Mesenchymal stem cell (in vitro differentiated cells and primary cell): ENCODE results near the gene CMC1.

Experiments used
- DNase-seq: peaks from one replicate; pipeline ENCODE4 v3.0.0-alpha.2; 2013
- H2AFZ ChIP-seq: one replicate; pipeline ENCODE4 v1.6.1; 2013; ENCODE audit warnings: low read depth, mild to moderate bottlenecking, control low read depth, inconsistent platforms, low read length, moderate library complexity
- H2AK5ac ChIP-seq: 2 replicates; pipeline ENCODE4 v1.6.1; 2013; ENCODE audit warnings: low read length, moderate library complexity, mild to moderate bottlenecking, inconsistent platforms; ENCODE audit not compliant: severe bottlenecking
- H2BK120ac ChIP-seq: one replicate; pipeline ENCODE4 v1.6.1; 2013; ENCODE audit warnings: low read depth, mild to moderate bottlenecking, inconsistent platforms, low read length, moderate library complexity
- H2BK12ac ChIP-seq, 2 experiments: one replicate each; pipeline ENCODE4 v1.6.1; 2013; ENCODE audit warnings: inconsistent platforms in 2 of 2, low read length in 2 of 2, mild to moderate bottlenecking in 2 of 2, moderate library complexity in 2 of 2, control low read depth in 1 of 2
- H2BK15ac ChIP-seq: one replicate; pipeline ENCODE4 v1.6.1; 2013; ENCODE audit warnings: mild to moderate bottlenecking, low read depth, inconsistent platforms; ENCODE audit not compliant: poor library complexity, severe bottlenecking
- H2BK5ac ChIP-seq: 2 replicates; pipeline ENCODE4 v1.6.1; 2013; ENCODE audit warnings: low read depth, mild to moderate bottlenecking, low read length, control low read depth, inconsistent platforms; ENCODE audit not compliant: poor library complexity, severe bottlenecking
- H3K14ac ChIP-seq, 2 experiments: one replicate each; pipeline ENCODE4 v1.6.1; 2013; ENCODE audit warnings: inconsistent platforms in 2 of 2, low read length in 2 of 2, control low read depth in 1 of 2, mild to moderate bottlenecking in 1 of 2, moderate library complexity in 1 of 2
- H3K18ac ChIP-seq, 2 experiments: one replicate each; pipeline ENCODE4 v1.6.1; 2013; ENCODE audit warnings: inconsistent platforms in 2 of 2, low read length in 2 of 2, control low read depth in 1 of 2, low read depth in 1 of 2, mild to moderate bottlenecking in 1 of 2
- H3K23ac ChIP-seq, 2 experiments: one replicate each; pipeline ENCODE4 v1.6.1; 2013; ENCODE audit warnings: inconsistent platforms in 2 of 2, low read length in 2 of 2, mild to moderate bottlenecking in 2 of 2, moderate library complexity in 2 of 2, control low read depth in 1 of 2
- H3K27ac ChIP-seq: 2 replicates; pipeline ENCODE4 v1.5.1; 2013; ENCODE audit warnings: mild to moderate bottlenecking, moderate library complexity, low read length, control low read depth, inconsistent platforms; ENCODE audit not compliant: poor library complexity, severe bottlenecking
- H3K27me3 ChIP-seq, 2 experiments: 2 replicates each; pipeline versions ENCODE4 v1.6.1 to v1.7.0; 2013; ENCODE audit warnings: low read length in 2 of 2, mild to moderate bottlenecking in 2 of 2, moderate library complexity in 2 of 2, control low read depth in 1 of 2, inconsistent platforms in 1 of 2; ENCODE audit not compliant: control insufficient read depth in 1 of 2, insufficient read depth in 1 of 2
- H3K36me3 ChIP-seq, 2 experiments: 2 replicates each; pipeline versions ENCODE4 v1.6.1 to v1.7.0; 2013; ENCODE audit warnings: low read length in 2 of 2, control low read depth in 1 of 2, inconsistent platforms in 1 of 2, low read depth in 1 of 2, mild to moderate bottlenecking in 1 of 2; ENCODE audit not compliant: insufficient read depth in 2 of 2, control insufficient read depth in 1 of 2
- H3K4ac ChIP-seq, 2 experiments: one replicate each; pipeline ENCODE4 v1.6.1; 2013; ENCODE audit warnings: inconsistent platforms in 2 of 2, low read length in 2 of 2, mild to moderate bottlenecking in 2 of 2, moderate library complexity in 2 of 2, control low read depth in 1 of 2, low read depth in 1 of 2
- H3K4me1 ChIP-seq: 2 replicates; pipeline ENCODE4 v1.6.1; 2013; ENCODE audit warnings: low read depth, low read length, control low read depth; ENCODE audit not compliant: control insufficient read depth, insufficient read depth
- H3K4me2 ChIP-seq: 2 replicates; pipeline ENCODE4 v1.6.1; 2013; ENCODE audit warnings: low read length, mild to moderate bottlenecking, inconsistent platforms; ENCODE audit not compliant: poor library complexity, severe bottlenecking
- H3K4me3 ChIP-seq, 2 experiments: 2 replicates each; pipeline versions ENCODE4 v1.5.1 to v1.7.0; 2013; ENCODE audit warnings: low read length in 2 of 2, mild to moderate bottlenecking in 2 of 2, control low read depth in 1 of 2, low read depth in 1 of 2; ENCODE audit not compliant: insufficient read depth in 1 of 2
- H3K79me1 ChIP-seq: replicated peaks from 2 replicates; pipeline ENCODE4 v1.6.1; 2013; ENCODE audit warnings: mild to moderate bottlenecking, control low read depth, low read length, inconsistent platforms; ENCODE audit not compliant: poor library complexity, severe bottlenecking
- H3K9ac ChIP-seq: 2 replicates; pipeline ENCODE4 v1.7.0; 2013; ENCODE audit warnings: mild to moderate bottlenecking, low read length, moderate library complexity
- H3K9me3 ChIP-seq: 2 replicates; pipeline ENCODE4 v1.7.0; 2013; ENCODE audit warnings: mild to moderate bottlenecking, low read length; ENCODE audit not compliant: control insufficient read depth
- H4K8ac ChIP-seq: one replicate; pipeline ENCODE4 v1.6.1; 2013; ENCODE audit warnings: inconsistent platforms, mild to moderate bottlenecking, low read length, moderate library complexity
- H4K91ac ChIP-seq: one replicate; pipeline ENCODE4 v1.6.1; 2013; ENCODE audit warnings: mild to moderate bottlenecking, low read length, inconsistent platforms
- WGBS: methylation state at CpG from one replicate; pipeline ENCODE4 v1.1.7; 2013; ENCODE audit warnings: mixed read lengths; 5-methylcytosine and 5-hydroxymethylcytosine counted together

Gene CMC1

GRCh38 chr3:28328188-28329151, 87.1 kb downstream of the CMC1 start:
- no peak overlapping the region for H2BK15ac ChIP-seq
- H2BK5ac ChIP-seq: no peak overlapping the region
- no peak overlapping the region for H3K27ac ChIP-seq
- DNase-seq: peak; percentile 41
- peaks cover 1% of the 10 kb centered on the region for H3K79me1 ChIP-seq
- H3K4me1 ChIP-seq: no peaks in the 10 kb centered on the region
- H3K36me3 ChIP-seq: peaks cover 0 to 78% of the 10 kb centered on the region in 2 experiments
- no peak overlapping the region for H4K91ac ChIP-seq
- no peak overlapping the region for H3K18ac ChIP-seq
- no peak overlapping the region for H2AFZ ChIP-seq
- H2BK12ac ChIP-seq: no peak overlapping the region
- H3K27me3 ChIP-seq: no peaks in the 10 kb centered on the region
- no peak overlapping the region for H2BK120ac ChIP-seq
- no CpG with 5 or more reads among the region's 4 CpGs for WGBS
- no peak overlapping the region for H3K4me2 ChIP-seq
- H3K4ac ChIP-seq: no peak overlapping the region
- no peak overlapping the region for H4K8ac ChIP-seq
- H3K4me3 ChIP-seq: no peak overlapping the region
- H3K14ac ChIP-seq: no peak overlapping the region
- no peak overlapping the region for H2AK5ac ChIP-seq
- H3K23ac ChIP-seq: no peak overlapping the region
- no peaks in the 10 kb centered on the region for H3K9me3 ChIP-seq
- H3K9ac ChIP-seq: no peak overlapping the region

- no peak for DNase-seq
- H3K9me3 ChIP-seq: no peaks in the 10 kb centered on the region
- H3K27me3 ChIP-seq: no peaks in the 10 kb centered on the region
These were observed 93.1 kb downstream of the CMC1 start for GRCh38 chr3:28334552-28334951.

DNA sequence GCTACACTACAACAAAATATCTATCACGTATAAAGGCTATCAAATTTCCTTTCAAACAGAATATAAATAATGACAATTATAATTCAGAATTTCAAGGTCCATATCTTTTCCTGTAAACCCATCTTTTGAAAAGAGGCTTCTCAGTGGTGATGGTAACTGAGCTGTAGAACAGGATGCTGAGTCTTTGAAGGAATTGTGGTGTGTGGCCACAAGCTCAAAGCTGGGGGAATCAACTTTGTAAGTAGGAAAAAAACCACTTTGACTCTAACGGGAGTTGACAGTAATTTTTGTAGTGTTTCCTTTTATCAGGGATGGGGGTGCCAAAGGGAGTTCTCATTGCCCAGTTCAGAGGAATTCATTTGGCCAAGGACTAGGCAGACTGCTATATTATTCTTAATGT, 93.8 kb downstream of the CMC1 start:
- no peak overlapping the region for H3K23ac ChIP-seq
- H3K4me1 ChIP-seq: no peaks in the 10 kb centered on the region
- no peak overlapping the region for H3K18ac ChIP-seq
- no peak overlapping the region for H3K14ac ChIP-seq
- no peak overlapping the region for H3K4ac ChIP-seq
- no peak overlapping the region for H2BK12ac ChIP-seq
- no peak overlapping the region for H2AK5ac ChIP-seq
- H3K4me2 ChIP-seq: no peak overlapping the region
- H3K9ac ChIP-seq: no peak overlapping the region
- H3K36me3 ChIP-seq: peaks cover 3 to 83% of the 10 kb centered on the region in 2 experiments
- H3K27ac ChIP-seq: no peak overlapping the region
- H2BK15ac ChIP-seq: no peak overlapping the region
- WGBS: 88% methylated on average over 1 of the region's 2 CpGs
- no peak overlapping the region for H2BK120ac ChIP-seq
- DNase-seq: no peak
- peaks cover 2% of the 10 kb centered on the region for H3K79me1 ChIP-seq
- H3K27me3 ChIP-seq: no peaks in the 10 kb centered on the region
- H4K91ac ChIP-seq: no peak overlapping the region
- no peaks in the 10 kb centered on the region for H3K9me3 ChIP-seq
- no peak overlapping the region for H2AFZ ChIP-seq
- no peak overlapping the region for H2BK5ac ChIP-seq
- no peak overlapping the region for H3K4me3 ChIP-seq
- no peak overlapping the region for H4K8ac ChIP-seq

More at GRCh38 chr3:28334552-28334951, 93.1 kb downstream of the CMC1 start:
- H4K8ac ChIP-seq: no peak overlapping the region
- H3K18ac ChIP-seq: no peak overlapping the region
- no peak overlapping the region for H3K4me3 ChIP-seq
- H3K27ac ChIP-seq: no peak overlapping the region
- H2BK12ac ChIP-seq: no peak overlapping the region
- peaks cover 2% of the 10 kb centered on the region for H3K79me1 ChIP-seq
- H3K23ac ChIP-seq: no peak overlapping the region
- no peak overlapping the region for H2BK15ac ChIP-seq
- no peak overlapping the region for H2AK5ac ChIP-seq
- peaks cover 3 to 83% of the 10 kb centered on the region in 2 experiments for H3K36me3 ChIP-seq
- H2BK120ac ChIP-seq: no peak overlapping the region
- H2AFZ ChIP-seq: no peak overlapping the region
- H3K4me1 ChIP-seq: no peaks in the 10 kb centered on the region
- H3K4me2 ChIP-seq: no peak overlapping the region
- H3K4ac ChIP-seq: no peak overlapping the region
- H4K91ac ChIP-seq: no peak overlapping the region
- no peak overlapping the region for H2BK5ac ChIP-seq
- H3K9ac ChIP-seq: peak overlapping the region; percentile 9
- H3K14ac ChIP-seq: no peak overlapping the region

- H2AK5ac ChIP-seq: no peak overlapping the region
- H4K91ac ChIP-seq: no peak overlapping the region
These were observed 95.8 kb downstream of the CMC1 start for GRCh38 chr3:28337230-28337629.

More at GRCh38 chr3:28337230-28337629, 95.8 kb downstream of the CMC1 start:
- no peak overlapping the region for H3K4ac ChIP-seq
- no peak overlapping the region for H4K8ac ChIP-seq
- no peak overlapping the region for H3K9ac ChIP-seq
- H3K27ac ChIP-seq: no peak overlapping the region
- no peaks in the 10 kb centered on the region for H3K27me3 ChIP-seq
- H3K4me2 ChIP-seq: no peak overlapping the region
- H2BK12ac ChIP-seq: no peak overlapping the region
- H2AFZ ChIP-seq: no peak overlapping the region
- H3K36me3 ChIP-seq: peaks cover 3 to 67% of the 10 kb centered on the region in 2 experiments
- no peak overlapping the region for H2BK15ac ChIP-seq
- no peak overlapping the region for H2BK5ac ChIP-seq
- no peak overlapping the region for H3K18ac ChIP-seq
- no peaks in the 10 kb centered on the region for H3K9me3 ChIP-seq
- H3K14ac ChIP-seq: no peak overlapping the region
- no peak overlapping the region for H3K4me3 ChIP-seq
- no peaks in the 10 kb centered on the region for H3K4me1 ChIP-seq
- no peak for DNase-seq
- peaks cover 4% of the 10 kb centered on the region for H3K79me1 ChIP-seq
- no peak overlapping the region for H2BK120ac ChIP-seq
- H3K23ac ChIP-seq: no peak overlapping the region
